Measurements from ENCODE around the gene JAG1.

JAG1 gene

GRCh38 chr20:10680571-10680970, 6.8 kb upstream of the JAG1 start:
- DNase-seq = no peak
- no peaks in the 10 kb centered on the region for H3K27me3 ChIP-seq (replicated peaks; ENCODE audit: control insufficient read depth, insufficient read depth, low read length, poor library complexity, severe bottlenecking)

GRCh38 chr20:10679269-10679668, 5.5 kb upstream of the JAG1 start:
- H3K9me3 ChIP-seq (ENCODE audit: control insufficient read depth, low read length) = no peaks in the 10 kb centered on the region
- H3K27me3 ChIP-seq (replicated peaks; ENCODE audit: control insufficient read depth, insufficient read depth, low read length, poor library complexity, severe bottlenecking) = peaks cover 9% of the 10 kb centered on the region
- H3K4me3 ChIP-seq (ENCODE audit: insufficient read depth, low read depth, low read length, poor library complexity, severe bottlenecking) = no peak overlapping the region
- peaks cover 5% of the 10 kb centered on the region for H3K4me1 ChIP-seq (ENCODE audit: control insufficient read depth, insufficient read depth, low read length, poor library complexity, severe bottlenecking)
- H3K27ac ChIP-seq (ENCODE audit: insufficient read depth, low read length, poor library complexity, severe bottlenecking) = no peak overlapping the region
- H3K36me3 ChIP-seq (ENCODE audit: control insufficient read depth, insufficient read depth, low read length) = no peaks in the 10 kb centered on the region
- no peak for DNase-seq

More at GRCh38 chr20:10680571-10680970, 6.8 kb upstream of the JAG1 start:
- H3K27ac ChIP-seq (ENCODE audit: insufficient read depth, low read length, poor library complexity, severe bottlenecking) = no peak overlapping the region
- no peaks in the 10 kb centered on the region for H3K4me1 ChIP-seq (ENCODE audit: control insufficient read depth, insufficient read depth, low read length, poor library complexity, severe bottlenecking)
- H3K9me3 ChIP-seq (ENCODE audit: control insufficient read depth, low read length) = no peaks in the 10 kb centered on the region
- H3K36me3 ChIP-seq (ENCODE audit: control insufficient read depth, insufficient read depth, low read length) = no peaks in the 10 kb centered on the region
- H3K4me3 ChIP-seq (ENCODE audit: insufficient read depth, low read depth, low read length, poor library complexity, severe bottlenecking) = no peak overlapping the region

- Histone ChIP-seq H3K36me3 (ENCODE audit: control insufficient read depth, insufficient read depth, low read length) (no peaks in the 10 kb centered on the region), H3K4me3 (ENCODE audit: insufficient read depth, low read depth, low read length, poor library complexity, severe bottlenecking) (no peak overlapping the region), H3K27ac (ENCODE audit: insufficient read depth, low read length, poor library complexity, severe bottlenecking) (no peak overlapping the region), H3K9me3 (ENCODE audit: control insufficient read depth, low read length) (no peaks in the 10 kb centered on the region), H3K4me1 (ENCODE audit: control insufficient read depth, insufficient read depth, low read length, poor library complexity, severe bottlenecking) (peaks cover 19% of the 10 kb centered on the region), H3K27me3 (replicated peaks; ENCODE audit: control insufficient read depth, insufficient read depth, low read length, poor library complexity, severe bottlenecking) (peaks cover 16% of the 10 kb centered on the region)
- DNase-seq = no peak
These were observed 2.7 kb upstream of the JAG1 start for GRCh38 chr20:10676518-10676917.

- H3K27me3 ChIP-seq (replicated peaks; ENCODE audit: control insufficient read depth, insufficient read depth, low read length, poor library complexity, severe bottlenecking) = peaks cover 16% of the 10 kb centered on the region
- no peak for DNase-seq
- no peak overlapping the region for H3K4me3 ChIP-seq (ENCODE audit: insufficient read depth, low read depth, low read length, poor library complexity, severe bottlenecking)
- peaks cover 19% of the 10 kb centered on the region for H3K4me1 ChIP-seq (ENCODE audit: control insufficient read depth, insufficient read depth, low read length, poor library complexity, severe bottlenecking)
- H3K9me3 ChIP-seq (ENCODE audit: control insufficient read depth, low read length) = no peaks in the 10 kb centered on the region
- no peaks in the 10 kb centered on the region for H3K36me3 ChIP-seq (ENCODE audit: control insufficient read depth, insufficient read depth, low read length)
- H3K27ac ChIP-seq (ENCODE audit: insufficient read depth, low read length, poor library complexity, severe bottlenecking) = no peak overlapping the region
These were observed 1.6 kb upstream of the JAG1 start for GRCh38 chr20:10675450-10675848.

- Histone ChIP-seq H3K36me3 (ENCODE audit: control insufficient read depth, insufficient read depth, low read length) (no peaks in the 10 kb centered on the region), H3K27ac (ENCODE audit: insufficient read depth, low read length, poor library complexity, severe bottlenecking) (no peak overlapping the region), H3K4me1 (ENCODE audit: control insufficient read depth, insufficient read depth, low read length, poor library complexity, severe bottlenecking) (peaks cover 19% of the 10 kb centered on the region), H3K27me3 (replicated peaks; ENCODE audit: control insufficient read depth, insufficient read depth, low read length, poor library complexity, severe bottlenecking) (peaks cover 19% of the 10 kb centered on the region), H3K9me3 (ENCODE audit: control insufficient read depth, low read length) (no peaks in the 10 kb centered on the region), H3K4me3 (ENCODE audit: insufficient read depth, low read depth, low read length, poor library complexity, severe bottlenecking) (peak overlapping the region; percentile 60)
- DNase-seq = no peak
These were observed 1.1 kb upstream of the JAG1 start for GRCh38 chr20:10674684-10675449.

GRCh38 chr20:10673176-10673841, 490 bp downstream of the JAG1 start:
- Histone ChIP-seq H3K36me3 (ENCODE audit: control insufficient read depth, insufficient read depth, low read length) (no peaks in the 10 kb centered on the region), H3K27ac (ENCODE audit: insufficient read depth, low read length, poor library complexity, severe bottlenecking) (no peak overlapping the region), H3K27me3 (replicated peaks; ENCODE audit: control insufficient read depth, insufficient read depth, low read length, poor library complexity, severe bottlenecking) (peaks cover 22% of the 10 kb centered on the region), H3K4me1 (ENCODE audit: control insufficient read depth, insufficient read depth, low read length, poor library complexity, severe bottlenecking) (peaks cover 19% of the 10 kb centered on the region), H3K9me3 (ENCODE audit: control insufficient read depth, low read length) (no peaks in the 10 kb centered on the region), H3K4me3 (ENCODE audit: insufficient read depth, low read depth, low read length, poor library complexity, severe bottlenecking) (peak overlapping the region; percentile 60)
- no peak for DNase-seq

GRCh38 chr20:10672624-10673127, 1.1 kb downstream of the JAG1 start:
- peak in 2 of 3 donors; percentile 10 for DNase-seq
- Histone ChIP-seq H3K27me3 (replicated peaks; ENCODE audit: control insufficient read depth, insufficient read depth, low read length, poor library complexity, severe bottlenecking) (peaks cover 22% of the 10 kb centered on the region), H3K9me3 (ENCODE audit: control insufficient read depth, low read length) (no peaks in the 10 kb centered on the region), H3K4me3 (ENCODE audit: insufficient read depth, low read depth, low read length, poor library complexity, severe bottlenecking) (peak overlapping the region; percentile 60), H3K36me3 (ENCODE audit: control insufficient read depth, insufficient read depth, low read length) (no peaks in the 10 kb centered on the region), H3K27ac (ENCODE audit: insufficient read depth, low read length, poor library complexity, severe bottlenecking) (no peak overlapping the region), H3K4me1 (ENCODE audit: control insufficient read depth, insufficient read depth, low read length, poor library complexity, severe bottlenecking) (peaks cover 19% of the 10 kb centered on the region)

GRCh38 chr20:10671919-10672623, 1.7 kb downstream of the JAG1 start:
- no peak for DNase-seq

GRCh38 chr20:10671221-10671918, 2.4 kb downstream of the JAG1 start:
- Histone ChIP-seq H3K27me3 (replicated peaks; ENCODE audit: control insufficient read depth, insufficient read depth, low read length, poor library complexity, severe bottlenecking) (peaks cover 22% of the 10 kb centered on the region), H3K27ac (ENCODE audit: insufficient read depth, low read length, poor library complexity, severe bottlenecking) (no peak overlapping the region), H3K4me3 (ENCODE audit: insufficient read depth, low read depth, low read length, poor library complexity, severe bottlenecking) (no peak overlapping the region), H3K4me1 (ENCODE audit: control insufficient read depth, insufficient read depth, low read length, poor library complexity, severe bottlenecking) (peaks cover 19% of the 10 kb centered on the region), H3K9me3 (ENCODE audit: control insufficient read depth, low read length) (no peaks in the 10 kb centered on the region), H3K36me3 (ENCODE audit: control insufficient read depth, insufficient read depth, low read length) (no peaks in the 10 kb centered on the region)
- DNase-seq = peak in 1 of 3 donors; percentile 3

More at GRCh38 chr20:10671919-10672623, 1.7 kb downstream of the JAG1 start:
- no peak overlapping the region for H3K27ac ChIP-seq (ENCODE audit: insufficient read depth, low read length, poor library complexity, severe bottlenecking)
- H3K4me3 ChIP-seq (ENCODE audit: insufficient read depth, low read depth, low read length, poor library complexity, severe bottlenecking) = peak overlapping the region; percentile 60
- H3K4me1 ChIP-seq (ENCODE audit: control insufficient read depth, insufficient read depth, low read length, poor library complexity, severe bottlenecking) = peaks cover 19% of the 10 kb centered on the region
- H3K9me3 ChIP-seq (ENCODE audit: control insufficient read depth, low read length) = no peaks in the 10 kb centered on the region
- H3K36me3 ChIP-seq (ENCODE audit: control insufficient read depth, insufficient read depth, low read length) = no peaks in the 10 kb centered on the region
- peaks cover 22% of the 10 kb centered on the region for H3K27me3 ChIP-seq (replicated peaks; ENCODE audit: control insufficient read depth, insufficient read depth, low read length, poor library complexity, severe bottlenecking)

Measured in effector memory CD4-positive, alpha-beta T cell (primary cell).